GM18951 (cell line): ENCODE results near the gene RAD51D.

Source experiments
- POLR2A ChIP-seq: IDR thresholded peaks from 4 replicates; pipeline ENCODE4 v1.6.1; 2011; ENCODE audit warnings: mild to moderate bottlenecking; ENCODE audit not compliant: insufficient read length, insufficient read depth; ENCODE audit errors: extremely low read depth
- in situ Hi-C: fragments of 300-500 bp; cut with MboI; formaldehyde crosslinking; loops from one replicate; pipeline ENCODE4 v1.12.0; 2022; ENCODE audit warnings: low sequenced_read_pairs, mixed read lengths, inconsistent platforms; ENCODE audit not compliant: unreplicated experiment

RAD51D gene

GRCh38 chr17:35119370-35120165 lies at the start of gene RAD51D:
Gene RAD51D (minus strand): TSS chr17:35119860. CDS start chr17:35119613, 247 bp downstream.
- in situ Hi-C loops, result loop anchor here (5.0 to 25.0 kb wide), 2 partner anchors 582 to 697 kb away; no protein-coding TSS in a partner anchor
- peak; percentile 56 for TF ChIP-seq POLR2A

GRCh38 chr17:35167666-35168065 lies 48.0 kb upstream of the RAD51D start:
- in situ Hi-C loops, result loop anchor here (25.0 kb wide), 1 partner anchor 570 kb away; the partner anchor contains the start of gene RASL10B
- no peak for TF ChIP-seq POLR2A

- in situ Hi-C loops, result loop anchor here (25.0 kb wide), 1 partner anchor 570 kb away; the partner anchor contains the start of gene RASL10B
- no peak for TF ChIP-seq POLR2A
Measured at GRCh38 chr17:35167046-35167445, 47.4 kb upstream of the RAD51D start.

DNA sequence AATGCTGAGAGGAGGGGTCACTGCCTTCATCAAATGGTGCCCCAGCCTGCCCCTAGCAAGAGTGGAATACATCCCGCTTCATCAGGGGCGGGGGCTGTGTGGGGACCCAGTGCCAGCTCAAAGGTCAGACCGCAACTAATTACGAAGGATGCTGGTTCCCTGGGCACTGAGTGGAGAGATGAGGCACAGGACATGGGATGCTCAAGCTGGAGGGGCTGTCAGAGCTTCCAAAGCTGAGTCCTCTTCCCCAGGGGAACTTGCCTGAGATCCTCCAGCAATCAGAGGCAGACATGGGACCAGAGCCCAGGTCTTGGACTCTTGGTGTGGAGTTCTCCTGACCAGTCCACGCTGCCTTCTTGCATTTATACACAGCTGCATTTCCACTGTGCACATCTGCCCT lies 46.9 kb upstream of the RAD51D start:
- TF ChIP-seq POLR2A, result no peak
- in situ Hi-C loops, result loop anchor here (25.0 kb wide), 1 partner anchor 571 kb away; the partner anchor contains the start of gene RASL10B

DNA sequence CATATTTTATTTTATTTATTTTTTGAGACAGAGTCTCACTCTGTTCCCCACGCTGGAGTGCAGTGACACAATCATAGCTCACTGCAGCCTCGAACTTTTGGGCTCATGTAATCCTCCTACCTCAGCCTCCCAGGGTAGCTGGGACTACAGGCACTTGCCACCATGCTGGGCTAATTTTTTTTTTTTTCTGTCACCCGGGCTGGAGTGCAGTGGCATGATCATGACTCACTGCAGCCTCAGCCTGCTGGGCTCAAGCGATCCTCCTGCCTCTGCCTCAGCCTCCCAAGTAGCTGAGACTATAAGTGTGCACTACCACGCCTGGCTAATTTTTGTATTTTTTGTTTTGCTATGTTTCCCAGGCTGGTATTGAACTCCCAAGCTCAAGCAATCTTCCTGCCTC lies 45.1 kb upstream of the RAD51D start:
- no peak for TF ChIP-seq POLR2A
- in situ Hi-C loops, result loop anchor here (25.0 kb wide), 1 partner anchor 573 kb away; the partner anchor contains the start of gene RASL10B

DNA sequence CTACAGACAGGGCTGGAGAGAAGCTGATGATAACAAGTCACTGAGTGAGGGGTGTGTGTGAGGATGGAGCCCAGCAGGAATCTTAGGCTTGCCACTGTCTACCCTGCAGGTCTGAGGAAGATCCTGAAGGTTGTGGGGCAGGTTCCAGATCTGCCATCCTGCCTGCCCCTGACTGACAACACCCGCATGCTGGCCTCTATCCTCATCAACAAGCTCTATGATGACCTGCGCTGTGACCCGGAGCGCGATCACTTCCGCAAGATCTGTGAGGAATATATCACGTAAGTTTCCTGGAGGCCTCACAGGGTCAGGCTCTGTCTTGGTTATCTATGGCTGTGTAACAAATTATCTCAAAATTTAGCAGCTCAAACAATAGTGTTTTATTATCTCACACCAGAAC lies 44.2 kb upstream of the RAD51D start:
- in situ Hi-C loops, result loop anchor here (25.0 kb wide), 1 partner anchor 573 kb away; the partner anchor contains the start of gene RASL10B
- no peak for TF ChIP-seq POLR2A

DNA sequence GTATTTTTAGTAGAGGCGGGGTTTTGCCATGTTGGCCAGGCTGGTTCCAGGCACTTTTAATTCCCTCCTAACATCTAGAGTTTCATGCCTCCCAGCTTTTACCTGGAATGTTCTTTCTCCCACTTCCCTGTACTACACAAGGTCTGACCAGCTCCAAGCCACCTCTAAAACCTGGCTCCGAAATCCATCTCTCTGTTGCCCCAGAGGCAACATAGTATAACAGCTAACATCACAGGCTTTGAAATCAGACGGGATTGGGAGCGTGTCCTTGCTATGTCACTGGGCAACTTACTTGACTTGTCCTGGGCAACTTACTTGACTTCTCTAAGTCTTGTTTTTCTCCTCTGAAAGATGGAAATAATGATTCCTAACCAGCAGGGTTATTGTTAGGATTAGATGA lies 43.1 kb upstream of the RAD51D start:
- in situ Hi-C loops, result loop anchor here (25.0 kb wide), 1 partner anchor 575 kb away; the partner anchor contains the start of gene RASL10B
- TF ChIP-seq POLR2A, result no peak

DNA sequence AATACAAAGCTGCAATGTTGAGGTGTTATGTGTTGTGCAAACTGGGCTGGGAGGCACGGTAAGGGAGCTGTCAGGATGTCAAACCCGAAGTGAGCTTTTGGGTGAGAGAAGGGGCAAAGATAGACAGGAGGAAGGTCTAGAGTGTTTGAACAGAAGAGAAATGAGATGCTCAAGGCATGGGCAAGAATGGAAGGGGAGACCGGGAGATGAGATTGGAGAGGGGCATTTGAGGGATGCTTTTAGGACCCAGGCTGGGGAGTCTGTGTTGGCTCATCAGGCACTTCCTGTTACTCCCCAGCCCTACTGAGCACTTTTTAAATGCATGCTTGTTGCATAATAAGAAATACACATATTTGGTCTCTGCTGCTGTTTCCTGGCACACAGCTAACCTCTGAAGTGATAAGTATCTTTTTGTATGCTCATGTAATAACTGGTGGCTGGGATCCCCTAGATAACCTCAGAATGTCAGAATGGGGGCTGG lies 41.7 kb upstream of the RAD51D start:
- no peak for TF ChIP-seq POLR2A

DNA sequence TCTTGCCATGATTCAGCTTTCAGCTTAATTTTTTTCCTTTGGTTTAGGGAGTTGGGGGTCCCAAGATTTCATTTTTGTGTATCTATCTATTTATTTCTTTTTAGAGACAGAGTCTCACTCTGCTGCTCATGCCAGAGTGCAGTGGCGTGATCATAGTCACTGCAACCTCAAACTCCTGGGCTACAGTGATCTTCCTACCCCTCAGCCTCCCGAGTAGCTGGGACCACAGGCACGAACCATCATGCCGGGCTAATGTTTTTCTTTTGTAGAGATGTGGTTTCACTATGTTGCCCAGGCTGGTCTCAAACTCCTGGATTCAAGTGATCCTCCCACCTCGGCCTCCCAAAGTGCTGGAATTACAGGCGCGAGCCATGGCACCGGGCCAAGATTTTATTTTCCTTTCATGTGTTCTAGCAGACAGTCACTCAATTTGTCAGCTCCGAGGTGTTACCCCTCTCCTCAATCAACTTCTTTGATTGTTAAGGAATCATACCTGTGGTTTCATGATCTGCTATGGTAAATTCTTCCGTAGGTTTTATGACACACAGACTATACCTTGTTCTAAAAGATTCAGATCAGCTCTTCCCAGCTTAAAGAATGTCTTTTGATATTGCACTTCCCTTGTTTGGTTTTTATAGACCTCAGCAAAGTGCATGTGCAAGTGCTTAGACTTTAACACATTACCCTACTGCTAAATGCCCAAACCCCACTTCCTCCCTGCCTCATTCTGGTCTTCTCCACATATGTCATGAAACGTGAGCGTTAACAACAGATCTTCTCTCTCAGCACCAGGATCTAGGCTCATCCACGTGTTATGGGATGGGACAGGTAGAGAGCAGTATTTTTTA lies 40.9 kb upstream of the RAD51D start:
- TF ChIP-seq POLR2A, result no peak
- in situ Hi-C loops, result loop anchor here (25.0 kb wide), 1 partner anchor 577 kb away; the partner anchor contains the start of gene RASL10B

More for the DNA sequence above, 41.7 kb upstream of the RAD51D start:
- in situ Hi-C loops, result loop anchor here (25.0 kb wide), 1 partner anchor 576 kb away; the partner anchor contains the start of gene RASL10B

- TF ChIP-seq POLR2A, result no peak
- in situ Hi-C loops, result loop anchor here (25.0 kb wide), 1 partner anchor 577 kb away; the partner anchor contains the start of gene RASL10B
Measured at GRCh38 chr17:35159940-35160339, 40.3 kb upstream of the RAD51D start.

GRCh38 chr17:35155246-35155645 lies 35.6 kb upstream of the RAD51D start:
- in situ Hi-C loops, result loop anchor here (25.0 kb wide), 1 partner anchor 582 kb away; the partner anchor contains the start of gene RASL10B
- no peak for TF ChIP-seq POLR2A
